H9 (cell line): ENCODE data around the gene PRMT2. TPM values are rescaled to one million over a fixed set of nuclear protein-coding genes. Genes with fewer than 3 reads are reported as not detected.
"Not testable (repeated sequence)": the region's sequence is repeated elsewhere in the genome, so short reads cannot be mapped to it uniquely, and the experiment has no call there.

Experiments
- DNase-seq: peaks from one replicate; pipeline ENCODE4 v3.0.0-alpha.2; 2017
- H2AFZ ChIP-seq: one replicate; pipeline ENCODE4 v1.6.1; 2013; ENCODE audit warnings: mild to moderate bottlenecking, low read length, control low read depth, moderate library complexity
- H2AK5ac ChIP-seq: 2 replicates; pipeline ENCODE4 v1.6.1; 2013; ENCODE audit warnings: low read length, control low read depth, mixed read lengths; ENCODE audit not compliant: insufficient read length
- H2BK120ac ChIP-seq: one replicate; pipeline ENCODE4 v1.6.1; 2013; ENCODE audit warnings: low read depth, mild to moderate bottlenecking, low read length, control low read depth, inconsistent platforms; ENCODE audit not compliant: poor library complexity, severe bottlenecking
- H2BK12ac ChIP-seq: 2 replicates; pipeline ENCODE4 v1.6.1; 2013; ENCODE audit warnings: low read length, control low read depth, mixed read lengths, low read depth; ENCODE audit not compliant: insufficient read length
- H2BK15ac ChIP-seq: 2 replicates; pipeline ENCODE4 v1.6.1; 2013; ENCODE audit warnings: low read depth, low read length, control low read depth
- H2BK20ac ChIP-seq: one replicate; pipeline ENCODE4 v1.6.1; 2013; ENCODE audit warnings: low read depth, mild to moderate bottlenecking, low read length, control low read depth, inconsistent platforms; ENCODE audit not compliant: poor library complexity, severe bottlenecking
- H2BK5ac ChIP-seq: 2 replicates; pipeline ENCODE4 v1.6.1; 2013; ENCODE audit warnings: low read length, control low read depth, mixed read lengths; ENCODE audit not compliant: insufficient read length
- H3K14ac ChIP-seq: 2 replicates; pipeline ENCODE4 v1.6.1; 2013; ENCODE audit warnings: low read length, control low read depth; ENCODE audit not compliant: insufficient read depth
- H3K18ac ChIP-seq: 2 replicates; pipeline ENCODE4 v1.6.1; 2013; ENCODE audit warnings: low read depth, mild to moderate bottlenecking, mixed read lengths, low read length, control low read depth; ENCODE audit not compliant: insufficient read length
- H3K23ac ChIP-seq: 2 replicates; pipeline ENCODE4 v1.6.1; 2013; ENCODE audit warnings: low read length, control low read depth, mixed read lengths, low read depth; ENCODE audit not compliant: insufficient read length
- H3K23me2 ChIP-seq: 2 replicates; pipeline ENCODE4 v1.6.1; 2013; ENCODE audit warnings: low read depth, mild to moderate bottlenecking, mixed read lengths, low read length, control low read depth; ENCODE audit not compliant: insufficient read length, poor library complexity, severe bottlenecking
- H3K27ac ChIP-seq: 2 replicates; pipeline ENCODE4 v1.5.1; 2013; ENCODE audit warnings: low read length, control low read depth, mixed read lengths, low read depth; ENCODE audit not compliant: insufficient read length
- H3K27me3 ChIP-seq: 2 replicates; pipeline ENCODE4 v1.6.1; 2013; ENCODE audit warnings: low read length, control low read depth, inconsistent platforms; ENCODE audit not compliant: insufficient read depth
- H3K4ac ChIP-seq: 2 replicates; pipeline ENCODE4 v1.6.1; 2013; ENCODE audit warnings: low read depth, mild to moderate bottlenecking, control low read depth, inconsistent platforms, low read length, moderate library complexity
- H3K4me1 ChIP-seq: 2 replicates; pipeline ENCODE4 v1.6.1; 2013; ENCODE audit warnings: low read length, control low read depth, inconsistent platforms; ENCODE audit not compliant: insufficient read depth
- H3K4me2 ChIP-seq: 2 replicates; pipeline ENCODE4 v1.6.1; 2013; ENCODE audit warnings: low read length, control low read depth, mixed read lengths; ENCODE audit not compliant: insufficient read length, insufficient read depth
- H3K56ac ChIP-seq: 2 replicates; pipeline ENCODE4 v1.6.1; 2013; ENCODE audit warnings: low read depth, mild to moderate bottlenecking, mixed read lengths, low read length, control low read depth; ENCODE audit not compliant: insufficient read length
- H3K79me1 ChIP-seq: 2 replicates; pipeline ENCODE4 v1.6.1; 2013; ENCODE audit warnings: low read depth, mild to moderate bottlenecking, moderate library complexity, low read length, control low read depth, inconsistent platforms; ENCODE audit not compliant: insufficient read depth, poor library complexity, severe bottlenecking
- H3K79me2 ChIP-seq: 2 replicates; pipeline ENCODE4 v1.6.1; 2013; ENCODE audit warnings: low read length, control low read depth, inconsistent platforms; ENCODE audit not compliant: insufficient read depth
- H3K9ac ChIP-seq: 2 replicates; pipeline ENCODE4 v1.6.1; 2013; ENCODE audit warnings: low read length, control low read depth, mixed read lengths; ENCODE audit not compliant: insufficient read length; ENCODE audit errors: extremely low read depth
- H3K9me3 ChIP-seq: one replicate; pipeline ENCODE4 v1.6.1; 2013; ENCODE audit warnings: low read depth, low read length, inconsistent platforms; ENCODE audit not compliant: control insufficient read depth
- H3T11ph ChIP-seq: one replicate; pipeline ENCODE4 v1.6.1; 2013; ENCODE audit warnings: mild to moderate bottlenecking, low read length, control low read depth, inconsistent platforms
- H4K20me1 ChIP-seq: one replicate; pipeline ENCODE4 v1.6.1; 2013; ENCODE audit not compliant: control insufficient read depth, insufficient read length, insufficient read depth
- H4K5ac ChIP-seq: 2 replicates; pipeline ENCODE4 v1.6.1; 2013; ENCODE audit warnings: low read depth, mild to moderate bottlenecking, mixed read lengths, low read length, control low read depth; ENCODE audit not compliant: insufficient read length
- H4K8ac ChIP-seq: replicated peaks from 2 replicates; pipeline ENCODE4 v1.6.1; 2013; ENCODE audit warnings: low read length, control low read depth, mixed read lengths, low read depth; ENCODE audit not compliant: insufficient read length
- H4K91ac ChIP-seq: 2 replicates; pipeline ENCODE4 v1.6.1; 2013; ENCODE audit warnings: low read depth, mild to moderate bottlenecking, moderate library complexity, mixed read lengths, low read length, control low read depth; ENCODE audit not compliant: insufficient read length
- H3K27ac Mint-ChIP-seq, 3 experiments: 2 replicates in 2 of 3; 3 replicates in 1 of 3; pipeline ENCODE4 v1.8.0; 2020 to 2021; ENCODE audit warnings: mixed read lengths in 3 of 3, mild to moderate bottlenecking in 1 of 3, moderate library complexity in 1 of 3
- H3K27me3 Mint-ChIP-seq: 2 replicates; pipeline ENCODE4 v1.8.0; 2021; ENCODE audit warnings: low read depth, mild to moderate bottlenecking, moderate library complexity, mixed read lengths
- H3K36me3 Mint-ChIP-seq, 3 experiments: 2 replicates in 2 of 3; 3 replicates in 1 of 3; pipeline ENCODE4 v1.8.0; 2020 to 2021; ENCODE audit warnings: low read depth in 3 of 3, mixed read lengths in 3 of 3; ENCODE audit not compliant: insufficient read depth in 1 of 3
- H3K4me1 Mint-ChIP-seq, 2 experiments: 2 replicates each; pipeline ENCODE4 v1.8.0; 2020; ENCODE audit warnings: mixed read lengths in 2 of 2
- H3K4me3 Mint-ChIP-seq, 2 experiments: 2 replicates in 1 of 2; 3 replicates in 1 of 2; pipeline ENCODE4 v1.8.0; 2020 to 2021; ENCODE audit warnings: mild to moderate bottlenecking in 2 of 2, mixed read lengths in 2 of 2, moderate library complexity in 1 of 2
- H3K9me3 Mint-ChIP-seq, 2 experiments: 2 replicates in 1 of 2; 3 replicates in 1 of 2; pipeline ENCODE4 v1.8.0; 2020; ENCODE audit warnings: mild to moderate bottlenecking in 2 of 2, mixed read lengths in 2 of 2, moderate library complexity in 1 of 2
- CTCF ChIP-seq: fragments of 200-600 bp; sonication (generic); conservative IDR thresholded peaks from 3 replicates; pipeline ENCODE4 v1.8.0; 2021; ENCODE audit warnings: antibody characterized with exemption, mild to moderate bottlenecking
- WGBS: extraction: QIAGEN DNeasy Blood & Tissue Kit; methylation state at CpG from one replicate; pipeline ENCODE4 v1.1.7; 2013; ENCODE audit warnings: missing lambda C conversion rate, low lambda C conversion rate, mixed read lengths; ENCODE audit not compliant: insufficient read length; ENCODE audit errors: extremely low coverage; 5-methylcytosine and 5-hydroxymethylcytosine counted together
- total RNA-seq: library from RNA; stranded (reverse); gene quantifications from 2 replicates; pipeline ENCODE4 v1.2.1, GENCODE V29; 2021

Gene PRMT2
- total RNA-seq, 1 experiment from 2014 or later: 53.7 TPM

GRCh38 chr21:46675595-46676280, 40.3 kb downstream of the PRMT2 start:
- H2BK20ac ChIP-seq: no peak overlapping the region
- no peak overlapping the region for H3K4me2 ChIP-seq
- no peak overlapping the region for H3K9ac ChIP-seq
- no peak overlapping the region for H2AK5ac ChIP-seq
- no peak overlapping the region for H3K27ac ChIP-seq
- Mint-ChIP-seq H3K27me3 (peaks cover 5% of the 10 kb centered on the region), H3K27ac (no peak overlapping the region), H3K4me3 (no peak overlapping the region), H3K36me3 (no peaks in the 10 kb centered on the region), H3K4me1 (peaks cover 11 to 13% of the 10 kb centered on the region in 2 experiments), H3K9me3 (no peaks in the 10 kb centered on the region; a peak in 1 of 5 replicates)
- H3T11ph ChIP-seq: no peak overlapping the region
- H3K79me1 ChIP-seq: no peaks in the 10 kb centered on the region
- no peak overlapping the region for H3K56ac ChIP-seq
- H4K8ac ChIP-seq: no peak overlapping the region
- H3K4ac ChIP-seq: no peak overlapping the region
- no peaks in the 10 kb centered on the region; the same call in 1 of the 2 replicates for H3K4me1 ChIP-seq
- H2BK5ac ChIP-seq: no peak overlapping the region
- H2AFZ ChIP-seq: no peak overlapping the region
- no peak overlapping the region for H4K91ac ChIP-seq
- no peak overlapping the region for H3K18ac ChIP-seq
- H4K5ac ChIP-seq: no peak overlapping the region
- no peaks in the 10 kb centered on the region for H4K20me1 ChIP-seq
- no peak for TF ChIP-seq CTCF
- DNase-seq: no peak
- no peaks in the 10 kb centered on the region for H3K79me2 ChIP-seq
- no peak overlapping the region for H3K23ac ChIP-seq
- no peak overlapping the region for H2BK12ac ChIP-seq
- H2BK15ac ChIP-seq: no peak overlapping the region
- no peak overlapping the region for H3K14ac ChIP-seq
- H3K27me3 ChIP-seq: no peaks in the 10 kb centered on the region
- no CpG with 5 or more reads among the region's 2 CpGs for WGBS
- no peak overlapping the region for H2BK120ac ChIP-seq
- no peaks in the 10 kb centered on the region for H3K9me3 ChIP-seq
- H3K23me2 ChIP-seq: no peaks in the 10 kb centered on the region

- not testable (repeated sequence) for H3K27ac ChIP-seq, H2AK5ac ChIP-seq, H2BK5ac ChIP-seq, H4K5ac ChIP-seq, H3K36me3 Mint-ChIP-seq, H3K4ac ChIP-seq, H3K79me1 ChIP-seq, H3K27me3 ChIP-seq, H2AFZ ChIP-seq, H3K79me2 ChIP-seq, H3K56ac ChIP-seq, H3K14ac ChIP-seq, H2BK15ac ChIP-seq, H3K4me1 ChIP-seq, H3K4me3 Mint-ChIP-seq, H3T11ph ChIP-seq, H3K18ac ChIP-seq, H3K27me3 Mint-ChIP-seq, H4K20me1 ChIP-seq, H3K9me3 ChIP-seq, H4K8ac ChIP-seq, H2BK20ac ChIP-seq, H2BK120ac ChIP-seq, H3K23ac ChIP-seq, H3K4me2 ChIP-seq, H4K91ac ChIP-seq, H3K9me3 Mint-ChIP-seq, H2BK12ac ChIP-seq, DNase-seq, H3K27ac Mint-ChIP-seq, H3K23me2 ChIP-seq, H3K9ac ChIP-seq
- H3K4me1 Mint-ChIP-seq: peaks cover 7 to 14% of the 10 kb centered on the region in 2 experiments; a peak in 3 of 4 replicates
- WGBS: no CpG with 5 or more reads among the region's 2 CpGs
These were observed 41.1 kb downstream of the PRMT2 start for GRCh38 chr21:46676542-46676941.
